OCI-LY7 (cell line): ENCODE results near the gene MRPL53.

ENCODE experiments used
- CTCF ChIP-seq: fragments of 200-600 bp; sonication (generic); conservative IDR thresholded peaks from 2 replicates; pipeline ENCODE4 v1.5.1; 2014; ENCODE audit warnings: mild to moderate bottlenecking, antibody characterized with exemption, low read length, moderate library complexity, mixed read lengths
- EZH2phosphoT487 ChIP-seq: fragments of 200-600 bp; sonication (generic); IDR thresholded peaks from 2 replicates; pipeline ENCODE4 v1.6.1; 2018; ENCODE audit warnings: low read depth, borderline replicate concordance, mild to moderate bottlenecking, mixed run types, antibody characterized with exemption, low read length, moderate library complexity, mixed read lengths

- no peak for TF ChIP-seq CTCF
- no peak for TF ChIP-seq EZH2phosphoT487
Observed at GRCh38 chr2:74448771-74449170, 23.7 kb downstream of the MRPL53 start.
